SK-N-SH treated with all-trans-retinoic acid at 6 μM for 48 hours (cell line): ENCODE data around the gene KIF6.

ENCODE experiments used
- ARNTL ChIP-seq: fragments of 450-650 bp; formaldehyde crosslinking; IDR thresholded peaks from 2 replicates; pipeline ENCODE4 v1.5.0; 2020; ENCODE audit warnings: low read depth, mild to moderate bottlenecking, moderate library complexity, borderline replicate concordance
- BACH2 ChIP-seq: fragments of 250-450 bp; sonication (Bioruptor Pico); IDR thresholded peaks from 2 replicates; pipeline ENCODE4 v1.9.0; 2021; ENCODE audit warnings: mild to moderate bottlenecking, borderline replicate concordance
- ESRRG ChIP-seq: fragments of 250-450 bp; sonication (Bioruptor Pico); IDR thresholded peaks from 2 replicates; pipeline ENCODE4 v1.6.1; 2021; ENCODE audit warnings: mild to moderate bottlenecking
- ISL1 ChIP-seq: fragments of 250-450 bp; sonication (Bioruptor Pico); IDR thresholded peaks from 2 replicates; pipeline ENCODE4 v2.1.2; 2022; ENCODE audit warnings: mild to moderate bottlenecking, moderate library complexity
- OSR1 ChIP-seq: fragments of 250-450 bp; sonication (Bioruptor Pico); IDR thresholded peaks from 2 replicates; pipeline ENCODE4 v1.8.0; 2022; ENCODE audit warnings: moderate library complexity, mild to moderate bottlenecking, inconsistent platforms
- ZNF565 ChIP-seq: fragments of 450-650 bp; formaldehyde crosslinking; conservative IDR thresholded peaks from 2 replicates; pipeline ENCODE4 v1.5.0; 2020; ENCODE audit warnings: low read depth, mild to moderate bottlenecking, moderate library complexity
- TF ChIP-seq, protein P1 (sequence below): fragments of 250-450 bp; sonication (Bioruptor Pico); IDR thresholded peaks from 2 replicates; pipeline ENCODE4 v1.8.0; 2020; ENCODE audit warnings: mild to moderate bottlenecking, moderate library complexity, borderline replicate concordance
- TF ChIP-seq, protein P2 (sequence below): fragments of 250-450 bp; sonication (Bioruptor Pico); IDR thresholded peaks from 2 replicates; pipeline ENCODE4 v1.8.0; 2021; ENCODE audit warnings: low read depth, mild to moderate bottlenecking, moderate library complexity, borderline replicate concordance

DNA sequence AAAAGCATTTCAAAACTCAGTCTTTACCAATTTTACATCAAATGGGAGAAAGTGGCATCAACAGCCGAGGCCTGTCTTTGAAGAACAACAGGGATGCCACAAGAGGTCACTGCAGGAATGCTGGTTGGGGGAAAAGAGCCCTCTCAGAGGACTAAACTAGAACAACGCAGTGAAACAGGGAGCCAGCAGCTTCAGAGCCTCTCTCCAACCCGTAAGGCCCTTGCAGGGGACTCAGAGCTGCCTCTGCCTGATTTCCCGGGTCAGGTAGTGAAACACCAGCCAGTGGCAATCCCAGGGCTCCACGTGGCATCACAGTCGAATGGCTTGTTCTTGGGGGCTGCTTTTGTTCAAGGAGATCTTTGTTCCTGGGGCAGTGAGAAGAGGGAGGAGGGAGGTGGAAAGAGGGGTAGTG lies 347.7 kb downstream of the KIF6 start:
- TF ChIP-seq, protein P1, sequence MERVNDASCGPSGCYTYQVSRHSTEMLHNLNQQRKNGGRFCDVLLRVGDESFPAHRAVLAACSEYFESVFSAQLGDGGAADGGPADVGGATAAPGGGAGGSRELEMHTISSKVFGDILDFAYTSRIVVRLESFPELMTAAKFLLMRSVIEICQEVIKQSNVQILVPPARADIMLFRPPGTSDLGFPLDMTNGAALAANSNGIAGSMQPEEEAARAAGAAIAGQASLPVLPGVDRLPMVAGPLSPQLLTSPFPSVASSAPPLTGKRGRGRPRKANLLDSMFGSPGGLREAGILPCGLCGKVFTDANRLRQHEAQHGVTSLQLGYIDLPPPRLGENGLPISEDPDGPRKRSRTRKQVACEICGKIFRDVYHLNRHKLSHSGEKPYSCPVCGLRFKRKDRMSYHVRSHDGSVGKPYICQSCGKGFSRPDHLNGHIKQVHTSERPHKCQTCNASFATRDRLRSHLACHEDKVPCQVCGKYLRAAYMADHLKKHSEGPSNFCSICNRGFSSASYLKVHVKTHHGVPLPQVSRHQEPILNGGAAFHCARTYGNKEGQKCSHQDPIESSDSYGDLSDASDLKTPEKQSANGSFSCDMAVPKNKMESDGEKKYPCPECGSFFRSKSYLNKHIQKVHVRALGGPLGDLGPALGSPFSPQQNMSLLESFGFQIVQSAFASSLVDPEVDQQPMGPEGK (CRISPR knock-in tag) = no peak
- TF ChIP-seq ARNTL (CRISPR knock-in tag) = no peak
- no peak for TF ChIP-seq OSR1 (CRISPR knock-in tag)
- no peak for TF ChIP-seq ZNF565 (CRISPR knock-in tag)
- TF ChIP-seq ISL1 = no peak
- no peak for TF ChIP-seq BACH2 (CRISPR knock-in tag)
- TF ChIP-seq ESRRG (CRISPR knock-in tag) = no peak
- TF ChIP-seq, protein P2, sequence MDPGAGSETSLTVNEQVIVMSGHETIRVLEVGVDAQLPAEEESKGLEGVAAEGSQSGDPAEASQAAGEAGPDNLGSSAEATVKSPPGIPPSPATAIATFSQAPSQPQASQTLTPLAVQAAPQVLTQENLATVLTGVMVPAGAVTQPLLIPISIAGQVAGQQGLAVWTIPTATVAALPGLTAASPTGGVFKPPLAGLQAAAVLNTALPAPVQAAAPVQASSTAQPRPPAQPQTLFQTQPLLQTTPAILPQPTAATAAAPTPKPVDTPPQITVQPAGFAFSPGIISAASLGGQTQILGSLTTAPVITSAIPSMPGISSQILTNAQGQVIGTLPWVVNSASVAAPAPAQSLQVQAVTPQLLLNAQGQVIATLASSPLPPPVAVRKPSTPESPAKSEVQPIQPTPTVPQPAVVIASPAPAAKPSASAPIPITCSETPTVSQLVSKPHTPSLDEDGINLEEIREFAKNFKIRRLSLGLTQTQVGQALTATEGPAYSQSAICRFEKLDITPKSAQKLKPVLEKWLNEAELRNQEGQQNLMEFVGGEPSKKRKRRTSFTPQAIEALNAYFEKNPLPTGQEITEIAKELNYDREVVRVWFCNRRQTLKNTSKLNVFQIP = no peak
